Measurements from ENCODE around the gene NACC2. TPM values are rescaled to one million over a fixed set of nuclear protein-coding genes. Genes with fewer than 3 reads are reported as not detected.
"Not testable (repeated sequence)": the region's sequence is repeated elsewhere in the genome, so short reads cannot be mapped to it uniquely, and the experiment has no call there.

The NACC2 gene
- total RNA-seq, 1 donor from 2014 or later, result 3.6 TPM

DNA sequence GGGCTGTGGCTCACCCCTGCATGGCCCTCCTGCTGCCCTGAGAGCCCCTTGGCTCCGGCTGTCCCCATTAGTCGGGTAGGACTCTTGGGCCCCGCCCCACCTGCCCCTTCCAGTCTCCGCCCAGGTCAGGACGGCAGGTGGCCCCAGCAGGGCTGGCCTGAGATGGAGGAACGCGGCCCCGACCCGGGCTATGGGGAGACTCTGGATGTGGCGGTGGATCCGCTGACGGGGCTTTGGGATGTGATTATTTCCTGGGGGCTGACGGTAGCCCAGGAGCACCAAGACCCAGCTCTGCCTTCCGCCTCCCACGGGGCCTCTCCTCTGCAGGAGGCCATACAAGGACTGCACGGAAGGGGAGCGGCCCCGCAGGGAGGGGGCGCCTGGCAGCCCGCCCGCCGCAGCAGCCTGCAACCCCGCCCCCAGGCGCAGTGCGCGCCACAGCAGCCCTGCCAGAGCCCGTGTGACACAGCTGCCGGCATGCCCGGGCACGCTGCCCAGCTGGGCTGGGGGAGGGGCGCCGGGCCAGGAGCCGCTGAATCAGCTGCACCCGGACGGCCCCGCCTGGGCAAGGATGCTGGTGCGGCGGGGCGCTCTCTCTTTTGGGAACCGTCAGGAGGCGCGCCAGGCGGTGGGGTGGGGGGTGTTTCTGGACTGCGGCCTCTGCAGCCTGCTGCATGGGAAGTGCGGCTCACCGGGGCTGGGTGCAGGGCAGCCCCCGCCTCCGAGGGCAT lies 14.4 kb upstream of the NACC2 start:
- H3K9me3 Mint-ChIP-seq, result no peaks in the 10 kb centered on the region
- intact Hi-C loops (cut with micrococcal nuclease), result loop anchor here (1.0 kb wide), 2 partner anchors 9 to 14 kb away; partner anchors contain the start of genes NACC2 and TMEM250
- H3K4me1 Mint-ChIP-seq, result peaks cover 41% of the 10 kb centered on the region
- peak overlapping the region; percentile 89 for H3K4me3 Mint-ChIP-seq
- H3K27me3 Mint-ChIP-seq, result no peaks in the 10 kb centered on the region
- peak; percentile 97 for DNase-seq
- peak overlapping the region; percentile 89 for H3K27ac Mint-ChIP-seq
- H3K36me3 Mint-ChIP-seq (ENCODE audit: low read depth), result peaks cover 6% of the 10 kb centered on the region

DNA sequence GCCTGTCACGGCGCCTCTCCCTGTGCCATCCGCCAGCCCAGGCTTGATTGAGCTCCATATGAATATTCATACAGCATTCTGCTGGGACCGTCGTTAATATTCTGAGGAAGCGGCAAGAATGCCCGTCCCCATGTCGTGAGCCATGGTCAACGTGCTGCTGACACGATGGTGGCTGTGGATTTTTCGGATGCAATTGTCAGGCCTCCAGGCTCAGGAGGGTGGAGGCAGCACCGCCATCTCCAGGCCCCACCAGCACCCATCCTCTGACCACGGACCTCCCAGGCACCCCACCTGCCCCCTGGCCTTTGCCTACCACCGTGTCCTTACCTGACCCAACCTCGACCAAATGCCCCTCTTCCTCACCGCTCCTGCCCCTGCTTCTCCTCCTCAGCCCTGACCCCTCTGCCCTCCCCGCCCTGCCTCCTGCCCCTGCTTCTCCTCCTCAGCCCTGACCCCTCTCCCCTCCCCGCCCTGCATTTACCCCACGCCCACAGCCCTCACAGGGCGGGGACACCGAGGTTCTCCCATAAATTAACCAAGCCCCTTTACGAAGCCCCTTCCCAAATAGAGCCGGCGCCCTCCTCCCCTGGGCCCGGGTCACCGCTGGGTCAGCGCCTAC lies 13.7 kb upstream of the NACC2 start:
- Mint-ChIP-seq H3K4me3 (peak overlapping the region; percentile 85), H3K27ac (peak overlapping the region; percentile 81), H3K9me3 (no peaks in the 10 kb centered on the region), H3K27me3 (no peaks in the 10 kb centered on the region), H3K4me1 (peaks cover 39% of the 10 kb centered on the region), H3K36me3 (ENCODE audit: low read depth) (peaks cover 6% of the 10 kb centered on the region)
- no peak for DNase-seq
- intact Hi-C loops (cut with micrococcal nuclease), result loop anchor here (1.0 kb wide), 2 partner anchors 10 to 13 kb away; partner anchors contain the start of genes NACC2 and TMEM250

DNA sequence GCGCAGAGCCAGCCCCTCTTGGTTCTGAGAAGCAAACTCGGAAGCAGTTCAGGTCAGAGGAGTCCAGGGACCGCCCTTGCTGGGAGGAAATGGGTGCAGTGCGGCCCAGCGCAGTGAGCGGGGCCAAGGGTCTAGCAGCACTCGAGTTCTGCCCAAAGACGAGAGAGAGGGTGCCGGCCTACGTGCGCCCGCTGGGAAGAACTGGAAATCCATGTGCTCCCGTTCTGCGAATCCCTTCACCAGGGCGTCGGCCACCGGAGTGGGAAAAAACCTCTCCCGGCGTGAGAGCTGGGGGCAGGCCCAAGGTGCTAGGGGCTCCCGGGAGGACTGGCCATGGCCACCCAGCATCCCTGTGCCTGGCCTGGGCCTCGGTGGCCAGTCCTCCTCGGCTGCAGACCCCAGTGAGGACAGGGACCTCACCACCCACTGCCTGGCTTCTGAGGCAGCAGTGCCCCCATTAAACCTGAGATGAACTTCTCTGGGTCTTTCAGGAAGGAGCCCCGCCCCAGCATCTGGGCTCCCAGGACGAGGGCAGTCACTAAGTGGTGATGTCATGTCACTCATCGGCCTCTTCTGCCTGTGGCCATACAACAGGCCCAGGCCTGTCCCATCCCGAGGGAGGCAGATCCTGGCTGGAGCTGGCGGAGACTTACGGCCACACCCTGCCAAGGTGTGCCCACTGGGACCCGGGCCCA lies 13.0 kb upstream of the NACC2 start:
- Mint-ChIP-seq H3K9me3 (no peaks in the 10 kb centered on the region), H3K27ac (no peak overlapping the region)
- intact Hi-C loops (cut with micrococcal nuclease), result no loop called here

DNA sequence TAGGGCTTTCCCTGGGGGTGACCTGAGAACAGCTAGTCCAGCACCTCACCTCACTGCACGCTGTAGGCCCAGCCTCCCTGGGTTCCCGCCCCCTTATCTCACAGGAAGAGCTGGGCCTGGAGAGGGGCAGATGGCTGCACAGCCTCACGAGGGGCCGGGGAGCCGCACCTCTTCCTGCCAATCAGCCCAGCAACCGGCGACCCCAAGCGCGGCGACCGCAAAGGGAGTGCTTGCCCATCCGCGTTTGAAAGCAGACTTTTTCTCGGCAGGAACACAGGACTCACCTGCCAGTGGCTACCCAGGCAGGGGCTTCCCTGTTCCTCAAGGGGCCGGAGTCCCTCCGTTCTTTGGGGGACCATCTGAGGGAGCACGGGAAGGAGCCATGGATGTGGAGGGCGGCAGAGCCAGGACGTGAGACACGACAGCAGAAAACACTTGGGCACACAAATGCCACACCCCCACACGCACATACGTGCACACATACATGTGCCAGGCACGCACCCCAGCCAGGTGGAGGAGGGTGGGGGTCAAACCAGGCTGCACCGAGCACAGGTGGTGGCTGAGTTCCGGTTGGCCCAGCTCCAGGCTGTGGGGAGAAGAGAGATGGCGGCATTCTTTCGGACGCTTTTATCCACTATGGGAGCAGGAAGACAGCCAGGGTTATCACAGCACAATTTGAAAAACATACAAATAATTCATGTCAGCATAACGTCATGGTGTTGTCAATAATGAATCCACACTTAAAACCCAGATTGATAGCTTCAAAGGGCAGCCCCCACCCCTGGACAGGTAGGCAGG lies 12.3 kb upstream of the NACC2 start:
- Mint-ChIP-seq H3K9me3 (no peaks in the 10 kb centered on the region), H3K27ac (peak overlapping the region; percentile 83), H3K27me3 (no peaks in the 10 kb centered on the region), H3K4me3 (peak overlapping the region; percentile 63), H3K36me3 (ENCODE audit: low read depth) (no peaks in the 10 kb centered on the region), H3K4me1 (peaks cover 30% of the 10 kb centered on the region)
- DNase-seq, result peak; percentile 84
- intact Hi-C loops (cut with micrococcal nuclease), result no loop called here

More for the DNA sequence above, 13.0 kb upstream of the NACC2 start:
- Mint-ChIP-seq H3K4me1 (peaks cover 32% of the 10 kb centered on the region), H3K27me3 (no peaks in the 10 kb centered on the region), H3K4me3 (peak overlapping the region; percentile 85), H3K36me3 (ENCODE audit: low read depth) (peaks cover under 1% of the 10 kb centered on the region)
- no peak for DNase-seq

DNA sequence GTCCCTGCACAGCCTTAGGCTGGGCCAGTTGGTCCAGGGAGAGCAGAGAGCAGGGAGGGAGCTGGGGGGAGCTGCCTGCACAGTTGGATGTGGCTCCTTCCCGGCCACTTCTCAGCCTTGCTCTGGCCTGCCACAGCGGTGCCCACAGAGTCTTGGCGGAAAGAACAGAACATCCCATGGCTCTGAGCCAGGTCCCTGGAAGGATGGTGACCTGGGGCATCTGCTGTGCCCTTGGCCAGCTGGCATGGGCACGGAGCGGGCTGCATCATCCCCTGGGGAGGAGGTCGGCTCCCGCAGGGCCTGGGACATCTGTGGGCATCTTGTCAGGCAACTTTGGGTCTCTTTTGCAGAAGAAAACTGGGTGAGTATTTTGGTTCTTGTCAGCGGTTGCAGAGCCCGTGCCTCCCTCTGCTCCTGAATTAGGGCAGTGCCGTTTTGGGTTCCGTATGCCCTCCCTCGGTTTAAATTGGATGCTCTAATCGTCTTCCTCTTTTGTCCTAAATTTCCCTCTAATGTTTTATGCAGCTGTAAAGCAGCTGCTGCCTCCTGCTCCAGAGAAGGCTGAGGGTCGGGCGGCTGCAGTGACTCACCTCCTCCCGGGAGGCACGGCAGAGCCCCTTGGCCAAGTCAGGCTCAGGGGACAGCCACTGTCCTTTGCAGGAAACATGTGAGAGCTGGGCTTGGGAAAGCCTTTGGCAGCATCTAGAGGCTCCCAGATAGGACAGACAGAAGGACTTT lies 10.5 kb upstream of the NACC2 start:
- Mint-ChIP-seq H3K4me3 (no peak overlapping the region), H3K4me1 (peaks cover 23% of the 10 kb centered on the region), H3K36me3 (ENCODE audit: low read depth) (no peaks in the 10 kb centered on the region), H3K9me3 (no peaks in the 10 kb centered on the region), H3K27ac (peak overlapping the region; percentile 60), H3K27me3 (no peaks in the 10 kb centered on the region)
- no peak for DNase-seq
- intact Hi-C loops (cut with micrococcal nuclease), result no loop called here

DNA sequence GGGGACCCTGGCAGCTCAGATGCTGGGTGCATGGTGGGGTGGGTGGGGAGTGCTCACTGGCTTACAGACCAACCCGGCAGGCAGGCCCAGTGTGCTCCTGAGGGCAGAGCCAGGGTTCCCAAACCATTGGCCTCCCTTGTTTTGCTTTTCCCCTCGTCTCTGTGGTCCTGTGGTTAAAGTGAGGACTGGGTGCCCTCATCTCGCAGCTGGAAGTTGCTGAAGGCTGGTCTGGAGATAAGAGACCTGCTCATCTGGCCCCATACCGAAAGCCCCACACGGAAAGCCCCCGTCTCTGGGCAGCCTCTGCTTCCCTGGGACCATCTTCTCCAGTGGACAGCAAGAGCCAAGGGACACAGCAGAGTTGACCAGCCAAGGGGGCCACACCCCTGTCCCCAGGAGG lies 9.8 kb upstream of the NACC2 start:
- intact Hi-C loops (cut with micrococcal nuclease), result no loop called here

DNA sequence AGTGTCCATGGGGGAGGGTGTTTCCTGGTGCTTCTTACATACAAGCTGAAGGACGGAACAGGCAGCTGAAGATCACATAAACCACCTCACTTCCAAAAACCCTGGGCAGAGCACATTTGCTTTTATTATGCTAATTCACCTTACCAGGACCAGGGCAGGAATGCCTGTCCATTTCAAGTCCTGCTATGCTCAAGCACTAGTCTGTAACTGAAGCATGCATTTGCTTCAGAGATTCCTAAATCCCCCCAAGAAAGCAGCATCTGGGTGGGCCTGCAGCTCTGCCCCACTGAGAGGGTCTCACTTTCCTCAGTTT lies 9.4 kb upstream of the NACC2 start:
- Mint-ChIP-seq H3K4me1 (peaks cover 17% of the 10 kb centered on the region), H3K9me3 (no peaks in the 10 kb centered on the region), H3K4me3 (no peak overlapping the region), H3K36me3 (ENCODE audit: low read depth) (no peaks in the 10 kb centered on the region), H3K27ac (no peak overlapping the region), H3K27me3 (no peaks in the 10 kb centered on the region)
- DNase-seq, result no peak
- intact Hi-C loops (cut with micrococcal nuclease), result no loop called here

More for the DNA sequence above, 9.8 kb upstream of the NACC2 start:
- Mint-ChIP-seq H3K27me3 (no peaks in the 10 kb centered on the region), H3K4me1 (peaks cover 18% of the 10 kb centered on the region), H3K27ac (no peak overlapping the region), H3K9me3 (no peaks in the 10 kb centered on the region), H3K4me3 (no peak overlapping the region), H3K36me3 (ENCODE audit: low read depth) (no peaks in the 10 kb centered on the region)
- DNase-seq, result no peak

DNA sequence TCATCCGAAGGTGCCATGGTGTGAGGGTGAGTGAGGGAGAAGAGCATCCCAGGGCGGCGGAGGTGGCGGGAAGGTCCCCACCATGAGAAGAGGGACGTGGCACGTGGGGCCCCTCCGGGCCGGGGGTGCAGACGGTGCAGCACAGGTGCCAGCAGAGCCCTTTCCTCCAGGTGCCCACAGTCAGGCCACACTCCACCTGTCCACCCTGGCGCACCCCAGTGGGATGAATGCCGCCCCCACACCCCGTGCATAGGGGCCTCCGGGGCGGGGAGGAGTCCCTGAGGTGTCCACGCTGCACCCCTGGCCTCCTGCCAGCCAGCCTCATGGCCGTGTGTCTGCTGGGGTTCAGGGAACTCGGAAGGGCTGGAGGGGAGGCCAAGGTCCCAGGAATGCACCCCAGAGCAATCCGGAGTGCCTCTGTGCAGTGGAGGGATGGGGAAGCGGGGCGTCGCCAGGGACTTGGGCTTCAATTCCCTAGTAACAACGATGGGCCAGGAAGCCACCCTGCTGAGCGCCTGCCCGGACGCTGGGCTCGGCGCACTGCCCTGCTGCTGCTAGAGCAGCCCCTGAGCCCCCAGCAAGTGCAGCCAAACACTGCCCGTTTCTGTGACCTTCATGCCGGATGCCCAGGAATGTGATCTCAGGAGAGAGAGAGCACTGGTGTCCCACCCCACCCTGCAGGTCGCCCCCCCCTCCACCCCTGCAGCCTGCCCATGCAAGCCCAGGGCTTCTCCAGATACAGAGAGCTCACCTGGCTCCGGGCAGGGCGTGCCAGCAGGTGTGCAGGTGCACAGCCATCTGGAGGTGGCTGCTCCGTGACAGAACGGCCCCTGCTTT lies 8.8 kb upstream of the NACC2 start:
- no peaks in the 10 kb centered on the region for H3K27me3 Mint-ChIP-seq
- intact Hi-C loops (cut with micrococcal nuclease), result no loop called here
- no peak overlapping the region for H3K4me3 Mint-ChIP-seq
- H3K9me3 Mint-ChIP-seq, result no peaks in the 10 kb centered on the region
- peaks cover 18% of the 10 kb centered on the region for H3K4me1 Mint-ChIP-seq
- no peaks in the 10 kb centered on the region for H3K36me3 Mint-ChIP-seq (ENCODE audit: low read depth)
- DNase-seq, result no peak
- H3K27ac Mint-ChIP-seq, result no peak overlapping the region

DNA sequence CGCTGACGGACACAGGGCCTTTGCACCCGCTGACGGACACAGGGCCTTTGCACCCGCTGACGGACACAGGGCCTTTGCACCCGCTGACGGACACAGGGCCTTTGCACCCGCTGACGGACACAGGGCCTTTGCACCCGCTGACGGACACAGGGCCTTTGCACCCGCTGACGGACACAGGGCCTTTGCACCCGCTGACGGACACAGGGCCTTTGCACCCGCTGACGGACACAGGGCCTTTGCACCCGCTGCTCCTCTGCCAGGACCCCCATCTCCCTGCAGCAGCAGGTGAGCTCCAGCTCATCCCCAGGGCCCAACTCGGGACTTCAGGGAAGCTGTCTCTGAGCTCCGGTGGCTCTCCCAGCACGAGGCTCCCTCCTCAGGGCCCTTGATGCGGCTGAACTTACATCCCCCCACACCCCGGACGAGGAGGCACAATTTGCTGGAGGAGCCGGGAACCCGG lies 6.6 kb upstream of the NACC2 start:
- H3K9me3 Mint-ChIP-seq; intact Hi-C loops (cut with micrococcal nuclease); H3K27me3 Mint-ChIP-seq; DNase-seq; H3K36me3 Mint-ChIP-seq (ENCODE audit: low read depth); H3K27ac Mint-ChIP-seq; H3K4me3 Mint-ChIP-seq; H3K4me1 Mint-ChIP-seq: not testable (repeated sequence)

DNA sequence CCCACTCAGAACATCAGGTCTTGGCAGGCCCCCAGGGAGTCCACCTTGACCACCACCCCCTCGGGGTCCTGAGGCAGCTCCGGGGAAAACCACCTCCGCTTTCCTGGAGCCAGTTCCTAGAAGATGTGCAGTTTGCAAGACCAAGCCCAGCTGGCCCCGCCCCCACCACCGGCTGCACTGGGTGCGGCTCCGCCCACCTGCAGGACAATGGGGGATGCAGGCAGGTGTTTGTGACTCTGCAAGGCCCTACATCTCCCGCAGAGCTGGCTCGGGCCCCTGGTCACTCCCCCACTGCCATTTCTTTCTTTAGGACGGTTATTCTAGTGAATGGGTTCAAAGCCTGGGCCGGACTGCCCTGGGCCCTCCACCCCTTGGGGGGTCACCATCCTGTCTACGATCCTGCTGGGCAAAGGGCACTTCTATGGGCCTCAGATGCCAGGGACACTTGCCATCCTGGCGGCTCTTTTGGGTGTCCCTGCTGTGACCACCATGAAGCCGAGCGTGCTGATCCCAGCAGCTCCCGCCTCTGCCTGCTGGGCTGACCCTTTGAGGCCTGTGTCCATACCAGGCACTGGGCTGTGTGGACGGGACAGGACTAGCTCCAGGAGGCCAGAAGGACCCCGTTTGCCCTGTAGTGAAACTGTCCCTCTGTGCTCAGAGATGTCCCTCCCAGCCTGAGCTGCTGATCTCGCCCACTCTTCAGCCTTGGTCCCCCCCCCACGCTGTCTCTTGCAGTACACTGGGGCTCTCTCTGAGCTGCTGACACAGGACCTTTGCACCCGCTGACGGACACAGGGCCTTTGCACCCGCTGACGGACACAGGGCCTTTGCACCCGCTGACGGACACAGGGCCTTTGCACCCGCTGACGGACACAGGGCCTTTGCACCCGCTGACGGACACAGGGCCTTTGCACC lies 5.9 kb upstream of the NACC2 start:
- no peak for DNase-seq

DNA sequence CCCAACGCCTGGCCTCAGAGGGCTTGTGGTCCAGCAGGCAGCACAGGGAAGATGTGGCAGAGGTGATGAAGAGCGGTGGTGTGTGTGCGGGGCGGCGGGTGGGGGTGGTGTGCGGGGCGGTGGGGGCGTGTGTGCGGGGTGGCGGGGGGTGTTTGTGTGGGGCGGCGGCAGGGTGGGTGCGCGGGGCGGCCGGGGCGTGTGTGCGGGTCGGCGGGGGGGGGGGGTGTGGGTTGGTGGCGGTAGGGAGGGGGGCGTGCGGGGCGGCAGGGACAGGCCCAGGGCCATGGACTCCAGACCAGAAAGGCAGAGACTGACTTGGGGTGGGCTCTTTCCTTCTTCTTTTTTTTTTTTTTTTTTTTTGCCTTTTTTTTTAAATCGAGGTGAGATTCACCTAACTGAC lies 4.5 kb upstream of the NACC2 start:
- intact Hi-C loops (cut with micrococcal nuclease), result no loop called here
- Mint-ChIP-seq H3K4me3 (no peak overlapping the region), H3K9me3 (no peaks in the 10 kb centered on the region), H3K36me3 (ENCODE audit: low read depth) (no peaks in the 10 kb centered on the region), H3K27ac (no peak overlapping the region), H3K27me3 (peaks cover 12% of the 10 kb centered on the region), H3K4me1 (peaks cover 4% of the 10 kb centered on the region)
- no peak for DNase-seq

More for the DNA sequence above, 5.9 kb upstream of the NACC2 start:
- Mint-ChIP-seq H3K4me3 (no peak overlapping the region), H3K9me3 (no peaks in the 10 kb centered on the region), H3K36me3 (ENCODE audit: low read depth) (no peaks in the 10 kb centered on the region), H3K4me1 (peaks cover 4% of the 10 kb centered on the region), H3K27me3 (peaks cover 12% of the 10 kb centered on the region), H3K27ac (no peak overlapping the region)
- intact Hi-C loops (cut with micrococcal nuclease), result no loop called here

DNA sequence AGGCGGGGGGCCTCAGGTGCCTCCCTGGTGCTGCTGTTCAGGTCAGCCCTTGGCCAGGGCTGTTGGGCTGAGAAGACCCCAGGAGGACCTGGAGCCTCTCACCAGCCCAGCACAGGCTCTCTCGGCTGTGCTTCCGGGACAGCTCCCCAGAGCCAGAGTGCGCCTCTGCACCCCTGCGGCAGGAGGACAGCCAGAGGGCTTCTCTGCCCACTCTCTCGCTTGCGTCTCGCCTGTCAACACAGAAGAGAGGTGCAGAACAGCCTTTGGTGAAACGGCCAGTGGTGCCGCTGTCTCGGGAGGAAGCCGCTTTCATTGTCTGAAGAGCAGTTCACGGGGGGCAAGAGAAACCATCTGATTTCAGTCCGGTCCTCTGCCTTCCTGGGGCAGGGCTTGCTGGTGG lies 3.8 kb upstream of the NACC2 start:
- H3K4me1 Mint-ChIP-seq, result peaks cover 4% of the 10 kb centered on the region
- H3K27me3 Mint-ChIP-seq, result peaks cover 13% of the 10 kb centered on the region
- no peaks in the 10 kb centered on the region for H3K9me3 Mint-ChIP-seq
- no peak overlapping the region for H3K27ac Mint-ChIP-seq
- H3K36me3 Mint-ChIP-seq (ENCODE audit: low read depth), result no peaks in the 10 kb centered on the region
- DNase-seq, result peak; percentile 62
- intact Hi-C loops (cut with micrococcal nuclease), result no loop called here
- H3K4me3 Mint-ChIP-seq, result no peak overlapping the region
